B cell (primary cell): ENCODE measurements around the gene NPR1. TPM values are rescaled to one million over a fixed set of nuclear protein-coding genes. Genes with fewer than 3 reads are reported as not detected.

Source experiments
- ATAC-seq: fragments of 200-7000 bp; cut with Tn5 transposase; one replicate; pipeline ENCODE4 v1.10.0; 2021; ENCODE audit warnings: low read depth, mild to moderate bottlenecking, moderate number of reproducible peaks, moderate library complexity
- CTCF ChIA-PET: fragments of 350-600 bp; sonication (Branson Sonifier 250); formaldehyde crosslinking; loops from one replicate; lab custom pipeline; 2021; ENCODE audit warnings: antibody characterized with exemption, inconsistent platforms; lab: Charles Lee
- POLR2A ChIA-PET: fragments of 350-600 bp; sonication (Branson Sonifier 250); formaldehyde crosslinking; loops from one replicate; lab custom pipeline; 2021; ENCODE audit warnings: antibody characterized with exemption; lab: Charles Lee
- DNase-seq: peaks from one replicate; pipeline ENCODE4 v3.0.0; 2013
- H2AFZ ChIP-seq: 2 replicates; pipeline ENCODE4 v1.6.1; 2012; ENCODE audit warnings: mild to moderate bottlenecking, low read depth, low read length; ENCODE audit not compliant: insufficient read depth, poor library complexity, severe bottlenecking
- H3K27ac ChIP-seq, 2 donors: 1 replicate in 1 of 2; 2 replicates in 1 of 2; pipeline ENCODE4 v1.5.1; 2012 to 2013; ENCODE audit warnings: low read length in 2 of 2, mild to moderate bottlenecking in 2 of 2, moderate library complexity in 1 of 2
- H3K27me3 ChIP-seq, 4 experiments: fragments of 200-600 bp in 1 of 4; sonication (generic) in 1 of 4; replicated peaks in 1 of 4; 1 replicate in 2 of 4; 2 replicates in 2 of 4; pipeline versions ENCODE4 v1.6.1 to v1.7.0; 2013 to 2016; ENCODE audit warnings: low read length in 3 of 4, mild to moderate bottlenecking in 2 of 4, mixed read lengths in 1 of 4, moderate library complexity in 1 of 4; ENCODE audit not compliant: insufficient read depth in 4 of 4, control insufficient read depth in 3 of 4; ENCODE audit errors: control extremely low read depth in 1 of 4
- H3K36me3 ChIP-seq, 2 experiments: replicated peaks in 1 of 2; 1 replicate in 1 of 2; 2 replicates in 1 of 2; pipeline versions ENCODE4 v1.6.1 to v1.7.1; 2013; ENCODE audit warnings: low read length in 1 of 2; ENCODE audit not compliant: insufficient read depth in 2 of 2, control insufficient read depth in 1 of 2; ENCODE audit errors: control extremely low read depth in 1 of 2, extremely low read depth in 1 of 2
- H3K4me1 ChIP-seq, 2 donors: fragments of 200-600 bp in 1 of 2; sonication (generic) in 1 of 2; 1 replicate in 1 of 2; 2 replicates in 1 of 2; pipeline versions ENCODE4 v1.5.1 to v1.6.1; 2013 to 2017; ENCODE audit warnings: low read length in 2 of 2; ENCODE audit not compliant: control insufficient read depth in 2 of 2, insufficient read depth in 2 of 2
- H3K4me2 ChIP-seq: replicated peaks from 2 replicates; pipeline ENCODE3; 2012; ENCODE audit warnings: mild to moderate bottlenecking, low read depth, low read length; ENCODE audit not compliant: poor library complexity, severe bottlenecking
- H3K4me3 ChIP-seq, 5 experiments: fragments of 200-600 bp in 1 of 5; sonication (generic) in 1 of 5; 1 replicate in 3 of 5; 2 replicates in 2 of 5; pipeline versions ENCODE4 v1.5.1 to v1.7.0; 2011 to 2016; ENCODE audit warnings: low read length in 4 of 5, mild to moderate bottlenecking in 4 of 5, low read depth in 2 of 5, control low read depth in 1 of 5, moderate library complexity in 1 of 5; ENCODE audit not compliant: insufficient read depth in 1 of 5; ENCODE audit errors: control extremely low read depth in 1 of 5, extremely low read depth in 1 of 5
- H3K79me2 ChIP-seq: fragments of 200-600 bp; sonication (generic); one replicate; pipeline ENCODE4 v1.6.0; 2016; ENCODE audit warnings: low read length; ENCODE audit not compliant: control insufficient read depth, insufficient read depth
- H3K9ac ChIP-seq: fragments of 200-600 bp; sonication (generic); 2 replicates; pipeline ENCODE4 v1.6.1; 2017; ENCODE audit warnings: mild to moderate bottlenecking, low read length, moderate library complexity
- H3K9me3 ChIP-seq, 3 donors: one replicate each; pipeline versions ENCODE4 v1.6.1 to v1.7.1; 2013; ENCODE audit warnings: low read length in 2 of 3; ENCODE audit not compliant: control insufficient read depth in 2 of 3, insufficient read depth in 1 of 3; ENCODE audit errors: control extremely low read depth in 1 of 3
- H4K20me1 ChIP-seq: 2 replicates; pipeline ENCODE4 v1.6.0; 2012; ENCODE audit warnings: mild to moderate bottlenecking, low read length; ENCODE audit not compliant: insufficient read depth, control insufficient read depth, poor library complexity, severe bottlenecking
- H3K27ac Mint-ChIP-seq: one replicate; pipeline ENCODE4 v1.8.0; 2021; ENCODE audit warnings: mixed read lengths
- H3K27me3 Mint-ChIP-seq: one replicate; pipeline ENCODE4 v1.8.0; 2021; ENCODE audit warnings: mixed read lengths
- H3K4me1 Mint-ChIP-seq: one replicate; pipeline ENCODE4 v1.8.0; 2021; ENCODE audit warnings: mixed read lengths
- H3K4me3 Mint-ChIP-seq: one replicate; pipeline ENCODE4 v1.8.0; 2021; ENCODE audit warnings: mixed read lengths
- H3K9me3 Mint-ChIP-seq: one replicate; pipeline ENCODE4 v1.8.0; 2022; ENCODE audit warnings: mixed read lengths; ENCODE audit not compliant: insufficient read depth
- EZH2 ChIP-seq: IDR thresholded peaks from 2 replicates; pipeline ENCODE4 v1.6.1; 2012; ENCODE audit warnings: borderline replicate concordance, low read depth, mild to moderate bottlenecking, moderate library complexity, low read length; ENCODE audit not compliant: insufficient read depth, poor library complexity, severe bottlenecking
- WGBS: methylation state at CpG from one replicate; pipeline ENCODE4 v1.1.5; 2013; ENCODE audit warnings: missing lambda C conversion rate; ENCODE audit not compliant: insufficient coverage; 5-methylcytosine and 5-hydroxymethylcytosine counted together
- intact Hi-C: fragments of 100-400 bp; cut with micrococcal nuclease; formaldehyde crosslinking; loops from one replicate; pipeline ENCODE4 v1.10.0; 2022
- polyA plus RNA-seq: library from polyadenylated mRNA; depleted of rRNA; stranded (reverse); fragments of >200 nt; gene quantifications from 2 replicates; pipeline ENCODE4 v1.2.3, GENCODE V29; 2012
- total RNA-seq, 2 donors: library from RNA; stranded (reverse); fragments of 120-200 nt in 1 of 2; gene quantifications; 1 replicate in 1 of 2; 2 replicates in 1 of 2; pipeline versions ENCODE4 v1.2.3 to v1.2.4, GENCODE V29; 2013 to 2022
- TF ChIP-seq, protein P1 (sequence below): fragments of 200-600 bp; IDR thresholded peaks from one replicate; pipeline ENCODE4 v1.8.0; 2022; ENCODE audit warnings: antibody characterized with exemption, mild to moderate bottlenecking

NPR1 gene
- total and polyA plus RNA-seq, 2 donors (not counting 1 experiment from before 2014, with no cell fraction given) = 0.37 TPM; not detected in 1

DNA sequence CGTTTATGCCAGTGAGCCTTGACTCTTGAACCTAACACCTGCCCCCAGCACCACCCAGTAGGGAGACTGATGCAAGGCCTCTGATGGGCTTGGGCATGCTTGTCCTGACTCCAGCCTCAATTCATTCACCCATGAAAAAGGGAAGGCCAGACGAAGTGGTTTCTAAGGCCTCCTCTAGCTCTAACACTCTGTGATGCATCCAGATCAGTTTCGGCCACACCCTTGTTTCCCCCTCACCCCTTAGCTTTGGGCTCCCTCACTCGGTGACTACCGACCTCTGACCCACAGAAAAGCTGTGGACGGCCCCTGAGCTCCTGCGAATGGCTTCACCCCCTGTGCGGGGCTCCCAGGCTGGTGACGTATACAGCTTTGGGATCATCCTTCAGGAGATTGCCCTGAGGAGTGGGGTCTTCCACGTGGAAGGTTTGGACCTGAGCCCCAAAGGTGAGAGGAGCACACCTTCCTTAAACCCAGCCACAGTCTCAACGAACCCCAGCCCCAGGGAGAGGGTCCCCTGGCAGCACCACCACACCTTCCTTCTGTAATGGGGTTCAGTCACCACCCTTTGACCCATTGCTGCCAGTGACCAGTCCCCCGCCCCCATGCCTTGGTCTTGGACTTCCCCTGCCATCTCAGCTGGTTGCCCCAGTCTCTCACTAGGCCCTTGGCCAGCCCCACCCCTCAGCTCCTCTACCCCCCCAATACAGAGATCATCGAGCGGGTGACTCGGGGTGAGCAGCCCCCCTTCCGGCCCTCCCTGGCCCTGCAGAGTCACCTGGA lies 9.0 kb downstream of the NPR1 start:
- ATAC-seq (no peak), DNase-seq (no peak)
- POLR2A ChIA-PET = no interaction called here
- intact Hi-C loops = no loop called here
- Histone ChIP-seq H2AFZ (no peak overlapping the region), H3K27ac (no peak overlapping the region), H3K27me3 (peaks cover 0 to 7% (median 0%) of the 10 kb centered on the region in 4 experiments), H4K20me1 (no peaks in the 10 kb centered on the region), H3K9ac (no peak overlapping the region), H3K79me2 (no peaks in the 10 kb centered on the region), H3K9me3 (no peaks in the 10 kb centered on the region), H3K4me1 (no peaks in the 10 kb centered on the region), H3K36me3 (no peaks in the 10 kb centered on the region), H3K4me3 (no peak overlapping the region), H3K4me2 (no peak overlapping the region)
- peaks cover 28% of the 10 kb centered on the region for H3K27me3 Mint-ChIP-seq
- H3K27ac Mint-ChIP-seq = no peak overlapping the region
- WGBS = 88% methylated on average over 14 of the region's 16 CpGs
- no peaks in the 10 kb centered on the region for H3K9me3 Mint-ChIP-seq
- no peak overlapping the region for H3K4me3 Mint-ChIP-seq
- TF ChIP-seq, protein P1, sequence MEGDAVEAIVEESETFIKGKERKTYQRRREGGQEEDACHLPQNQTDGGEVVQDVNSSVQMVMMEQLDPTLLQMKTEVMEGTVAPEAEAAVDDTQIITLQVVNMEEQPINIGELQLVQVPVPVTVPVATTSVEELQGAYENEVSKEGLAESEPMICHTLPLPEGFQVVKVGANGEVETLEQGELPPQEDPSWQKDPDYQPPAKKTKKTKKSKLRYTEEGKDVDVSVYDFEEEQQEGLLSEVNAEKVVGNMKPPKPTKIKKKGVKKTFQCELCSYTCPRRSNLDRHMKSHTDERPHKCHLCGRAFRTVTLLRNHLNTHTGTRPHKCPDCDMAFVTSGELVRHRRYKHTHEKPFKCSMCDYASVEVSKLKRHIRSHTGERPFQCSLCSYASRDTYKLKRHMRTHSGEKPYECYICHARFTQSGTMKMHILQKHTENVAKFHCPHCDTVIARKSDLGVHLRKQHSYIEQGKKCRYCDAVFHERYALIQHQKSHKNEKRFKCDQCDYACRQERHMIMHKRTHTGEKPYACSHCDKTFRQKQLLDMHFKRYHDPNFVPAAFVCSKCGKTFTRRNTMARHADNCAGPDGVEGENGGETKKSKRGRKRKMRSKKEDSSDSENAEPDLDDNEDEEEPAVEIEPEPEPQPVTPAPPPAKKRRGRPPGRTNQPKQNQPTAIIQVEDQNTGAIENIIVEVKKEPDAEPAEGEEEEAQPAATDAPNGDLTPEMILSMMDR = no peak
- no peak for TF ChIP-seq EZH2
- CTCF ChIA-PET = interaction anchor here (0.6 kb wide), 1 partner anchor 11 kb away, joined by 3 read pairs; no protein-coding TSS in a partner anchor
- peaks cover 5% of the 10 kb centered on the region for H3K4me1 Mint-ChIP-seq

DNA sequence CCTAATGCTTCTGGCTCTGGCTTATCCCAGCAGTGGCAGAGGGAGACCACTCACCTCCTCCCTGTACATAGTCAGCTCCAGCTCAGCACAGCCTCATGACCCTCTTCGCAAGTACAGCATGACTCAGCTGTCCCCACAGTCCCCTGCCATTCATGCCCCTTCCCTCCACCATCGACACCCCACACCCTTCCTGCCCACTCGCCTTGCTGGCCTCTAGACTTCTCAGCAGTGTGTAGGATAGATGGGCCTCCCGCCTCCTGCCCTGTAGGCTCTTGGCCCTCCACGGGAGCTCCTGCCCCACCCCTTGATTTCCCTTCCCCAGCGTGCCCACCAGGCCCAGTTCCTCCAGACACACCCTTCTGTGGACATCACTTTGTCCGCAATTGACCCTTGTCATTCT lies 9.8 kb downstream of the NPR1 start:
- Mint-ChIP-seq H3K27ac (no peak overlapping the region), H3K4me1 (peaks cover 5% of the 10 kb centered on the region), H3K27me3 (peaks cover 26% of the 10 kb centered on the region), H3K9me3 (no peaks in the 10 kb centered on the region), H3K4me3 (no peak overlapping the region)
- CTCF ChIA-PET = no interaction called here
- H3K36me3 ChIP-seq = no peaks in the 10 kb centered on the region
- no peaks in the 10 kb centered on the region for H3K4me1 ChIP-seq
- no peak overlapping the region for H3K9ac ChIP-seq
- POLR2A ChIA-PET = no interaction called here
- no peaks in the 10 kb centered on the region for H4K20me1 ChIP-seq
- H3K4me3 ChIP-seq = no peak overlapping the region
- no peaks in the 10 kb centered on the region for H3K9me3 ChIP-seq
- intact Hi-C loops = no loop called here
- H2AFZ ChIP-seq = no peak overlapping the region
- 86% methylated on average over 5 of the region's 7 CpGs for WGBS
- H3K27ac ChIP-seq = no peak overlapping the region
- H3K79me2 ChIP-seq = no peaks in the 10 kb centered on the region
- DNase-seq = no peak
- H3K27me3 ChIP-seq = peaks cover 0 to 7% (median 0%) of the 10 kb centered on the region in 4 experiments
- TF ChIP-seq EZH2 = no peak
- TF ChIP-seq, protein P1 = no peak
- ATAC-seq = no peak
- no peak overlapping the region for H3K4me2 ChIP-seq
